DMS153 (cell line): ENCODE measurements around the gene SLC2A1.

Experiments used
- DNase-seq: peaks from one replicate; lab custom pipeline; 2025; lab: John Stamatoyannopoulos, UW

SLC2A1 gene

GRCh38 chr1:42942444-42942843 lies 16.2 kb downstream of the SLC2A1 start:
- DNase-seq, result no peak

- DNase-seq, result no peak
These were observed 16.9 kb downstream of the SLC2A1 start for GRCh38 chr1:42941640-42942330.

DNA sequence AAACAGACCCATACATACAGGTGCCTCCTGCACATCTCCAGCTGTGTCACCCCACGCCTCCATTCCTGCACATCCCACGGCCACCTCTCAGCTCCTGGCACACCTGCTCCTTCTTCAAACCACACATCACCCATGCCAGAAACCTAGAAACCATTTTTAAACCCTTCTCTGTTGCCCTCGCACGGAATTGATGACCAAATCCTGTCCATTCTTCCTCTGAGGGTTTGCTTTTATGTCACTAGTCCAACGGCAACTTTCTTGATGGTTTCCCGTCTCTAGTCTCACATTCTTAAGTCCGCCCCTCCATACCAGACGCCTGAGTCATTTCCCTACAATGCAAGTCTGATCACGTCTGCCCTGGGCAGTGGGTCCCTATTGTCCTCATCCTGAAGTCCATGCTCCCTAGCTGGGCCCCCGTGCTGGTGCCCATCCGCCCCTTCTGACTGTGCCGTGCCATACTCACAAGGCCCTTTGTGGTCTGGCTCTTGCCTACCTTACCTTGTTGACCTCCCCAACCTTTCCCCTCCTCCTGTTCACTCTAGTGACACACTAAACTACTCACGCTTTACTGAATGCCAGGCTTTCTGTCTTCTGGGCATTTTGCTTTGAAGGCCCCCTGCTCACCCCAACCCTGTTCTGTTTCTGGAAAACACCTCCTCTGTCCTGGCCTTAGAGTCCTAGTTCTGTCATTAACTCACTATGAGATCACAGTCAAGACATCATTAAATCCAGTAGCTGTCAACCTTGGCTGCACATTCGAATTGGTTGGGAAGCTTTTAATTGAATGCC lies 17.6 kb downstream of the SLC2A1 start:
- no peak for DNase-seq

DNA sequence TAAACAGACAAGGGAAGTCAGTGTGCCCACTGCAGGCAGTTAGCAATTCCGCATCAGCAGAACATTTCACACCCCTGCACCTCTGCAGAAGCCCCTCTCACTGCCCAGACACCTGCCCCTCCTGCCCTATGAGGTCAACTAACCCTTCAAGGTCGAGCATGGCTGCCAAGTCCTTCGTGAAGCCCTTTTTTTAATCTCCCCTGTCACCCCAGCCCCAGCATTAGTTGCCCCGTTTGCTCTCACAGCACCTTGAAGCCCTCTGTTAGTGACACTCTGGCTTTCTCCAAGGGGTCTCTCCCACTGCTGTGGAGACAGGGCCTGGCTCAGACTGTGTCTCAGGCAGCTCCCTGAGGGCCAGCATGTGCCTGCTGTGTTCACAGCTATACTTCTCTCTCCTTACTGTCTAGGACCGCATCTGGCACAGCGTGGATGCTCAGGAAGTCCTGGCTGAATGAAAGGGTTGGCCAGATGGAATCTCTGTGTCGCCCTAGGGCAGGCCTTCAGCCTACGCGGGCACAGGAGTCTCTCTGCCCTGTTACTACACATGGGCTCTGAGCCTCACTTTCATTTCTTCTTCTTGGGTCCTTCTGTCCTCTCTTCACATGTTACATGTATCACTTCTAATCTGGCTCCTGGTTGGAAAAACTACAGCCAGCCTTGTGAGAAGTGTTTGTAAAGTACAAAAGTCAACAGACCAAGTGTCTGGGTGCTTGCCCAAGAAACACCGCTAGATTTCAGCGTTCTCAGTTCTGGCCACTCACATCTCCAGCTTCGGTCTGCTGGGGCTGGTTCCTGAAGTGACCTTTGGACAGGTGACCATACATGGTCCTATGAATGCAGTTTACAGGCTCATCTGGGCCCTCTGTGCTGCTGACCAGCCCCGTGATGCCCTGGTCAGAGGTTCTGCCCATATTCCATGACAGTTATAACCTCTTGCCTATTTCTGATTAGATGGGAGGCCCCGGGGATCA lies 19.7 kb downstream of the SLC2A1 start:
- no peak for DNase-seq

DNA sequence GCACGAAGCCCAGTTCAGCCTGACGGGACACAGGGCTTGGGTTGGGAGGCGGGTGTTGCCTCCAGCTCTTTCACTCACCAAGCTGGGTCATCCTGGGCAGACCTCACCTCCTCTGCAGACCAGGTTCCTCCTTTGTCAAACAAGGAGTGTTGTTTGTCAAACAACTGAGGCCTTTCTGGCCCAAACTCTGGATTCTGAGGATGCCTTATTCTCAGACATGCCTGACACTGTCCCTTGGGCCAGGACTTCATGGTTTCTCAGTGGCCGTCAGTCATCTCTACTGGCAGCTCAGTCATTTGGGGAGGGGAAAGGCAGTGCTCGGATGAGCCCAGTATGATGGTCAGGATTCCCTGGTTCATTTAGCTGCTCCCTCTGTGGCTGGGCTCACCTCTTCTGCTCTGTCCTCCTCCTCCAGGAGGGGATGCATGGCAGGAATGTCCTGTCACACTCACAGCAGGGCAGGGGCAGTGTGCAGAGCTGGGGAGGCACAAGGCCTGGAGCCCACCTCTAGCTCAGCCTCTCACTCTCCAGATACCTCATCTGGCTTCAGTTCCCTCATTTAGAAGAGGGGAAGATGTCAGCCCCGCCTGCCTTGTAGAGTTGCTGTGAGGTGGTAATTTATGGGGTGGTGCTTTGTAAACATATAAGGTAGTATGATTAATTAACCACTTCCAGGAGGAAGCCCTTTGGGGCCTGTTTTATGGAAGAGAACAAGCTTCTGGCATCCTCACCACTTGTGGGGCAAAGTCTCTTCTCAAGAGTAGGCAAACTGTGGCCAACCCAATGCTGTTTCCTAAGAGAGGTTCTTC lies 20.6 kb downstream of the SLC2A1 start:
- no peak for DNase-seq

DNA sequence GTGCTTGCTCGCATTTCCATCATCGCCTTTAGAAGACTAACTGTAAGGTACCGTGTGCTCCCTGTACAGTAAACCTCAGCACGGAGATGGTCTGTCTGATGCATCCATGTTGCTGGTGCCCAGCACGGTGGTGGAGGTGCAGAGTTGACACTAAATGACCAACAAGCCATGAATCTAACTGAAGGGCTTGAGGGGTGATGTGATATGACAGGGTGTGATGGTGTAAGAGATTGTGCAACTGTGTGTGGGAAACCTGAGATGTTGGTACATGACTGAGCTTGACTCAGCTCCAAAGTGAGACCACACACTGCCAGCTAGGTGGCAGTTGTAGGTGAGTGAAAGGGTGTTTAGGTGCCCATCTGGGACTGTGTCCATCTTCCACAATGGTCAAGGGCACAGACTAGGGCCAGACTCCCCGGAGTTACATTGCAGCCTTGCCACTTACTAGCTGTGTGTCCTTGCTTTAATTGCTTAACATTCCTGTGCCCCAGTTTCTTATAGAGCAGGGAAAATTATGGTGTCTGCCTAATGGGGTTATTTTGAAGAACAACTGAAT lies 21.4 kb downstream of the SLC2A1 start:
- no peak for DNase-seq

GRCh38 chr1:42936309-42937078 lies 22.2 kb downstream of the SLC2A1 start:
- DNase-seq, result no peak

DNA sequence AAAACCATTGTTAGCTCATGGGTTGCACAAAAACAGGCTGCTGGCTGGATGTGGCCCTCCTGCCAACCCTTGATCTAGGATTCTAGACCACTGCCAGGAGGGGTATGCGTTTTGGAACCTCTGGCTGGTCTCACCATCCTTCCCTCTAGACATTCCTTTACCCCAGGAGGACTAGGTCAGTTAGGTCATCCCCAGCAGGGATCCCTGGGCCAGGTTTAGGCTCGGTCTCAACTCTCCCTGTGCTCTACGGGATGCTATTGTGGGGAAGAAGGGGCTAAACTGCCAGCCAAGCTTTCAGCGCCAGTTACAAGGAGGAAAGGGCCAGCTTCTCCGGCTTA lies 22.7 kb downstream of the SLC2A1 start:
- DNase-seq, result no peak

DNA sequence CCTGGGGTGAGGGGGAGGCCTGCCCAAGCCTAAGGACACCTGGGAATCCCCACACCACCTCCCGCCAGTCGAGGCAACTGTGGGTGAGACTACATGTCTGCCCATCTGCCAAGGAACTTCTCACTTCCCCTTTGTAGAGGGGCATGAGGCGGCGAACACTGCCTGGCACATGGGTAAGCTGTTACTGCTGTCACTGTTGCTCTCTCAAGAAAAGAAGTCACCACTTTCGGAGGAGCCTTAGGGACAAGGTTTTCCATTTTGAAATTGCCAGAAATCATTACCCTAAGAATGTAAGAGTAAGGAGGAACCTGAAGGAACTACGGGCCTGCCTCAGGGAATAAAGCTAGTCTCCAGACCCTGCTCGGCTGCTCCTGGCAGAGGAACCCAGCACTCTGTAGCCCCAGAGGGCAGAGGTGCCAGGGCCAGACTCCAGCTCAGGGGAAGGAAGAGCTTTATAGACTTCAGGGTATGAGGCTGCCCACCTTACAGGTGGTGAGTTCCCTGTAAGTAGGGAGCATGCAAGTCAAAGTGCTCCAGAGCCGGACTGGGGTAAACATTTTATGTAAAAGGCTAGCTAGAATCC lies 23.3 kb downstream of the SLC2A1 start:
- DNase-seq, result no peak

- DNase-seq, result no peak
These were observed 23.9 kb downstream of the SLC2A1 start for GRCh38 chr1:42934541-42935312.

GRCh38 chr1:42933610-42934491 lies 24.8 kb downstream of the SLC2A1 start:
- no peak for DNase-seq

DNA sequence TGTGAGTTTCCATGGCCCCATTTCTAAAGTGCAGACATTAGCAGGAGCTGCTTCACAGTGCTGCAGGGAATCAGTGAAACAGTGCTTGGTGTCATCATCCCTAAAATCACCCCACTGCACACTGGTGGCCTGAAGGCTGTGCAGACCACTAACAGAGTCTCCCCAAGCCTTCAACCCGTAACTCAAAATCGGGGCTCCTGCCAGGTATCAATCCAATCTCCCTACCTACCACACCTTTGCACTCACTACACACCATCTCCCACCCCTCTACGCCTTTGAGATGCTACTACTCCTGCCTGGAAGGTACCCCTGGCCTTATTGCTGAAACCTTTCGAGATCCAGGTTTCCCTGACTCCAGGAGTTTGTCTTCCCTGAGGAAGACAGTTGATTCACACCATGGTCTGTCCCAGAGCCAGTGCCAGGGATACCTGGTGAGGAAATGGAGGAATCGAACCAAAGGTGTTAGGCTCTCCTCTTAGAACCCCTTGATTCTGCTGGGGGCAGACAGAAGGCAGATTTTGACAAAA lies 25.5 kb downstream of the SLC2A1 start:
- DNase-seq, result no peak

GRCh38 chr1:42932442-42932941 lies 26.2 kb downstream of the SLC2A1 start:
- DNase-seq, result no peak

GRCh38 chr1:42931911-42932422 lies 26.7 kb downstream of the SLC2A1 start:
- peak; percentile 80 for DNase-seq

DNA sequence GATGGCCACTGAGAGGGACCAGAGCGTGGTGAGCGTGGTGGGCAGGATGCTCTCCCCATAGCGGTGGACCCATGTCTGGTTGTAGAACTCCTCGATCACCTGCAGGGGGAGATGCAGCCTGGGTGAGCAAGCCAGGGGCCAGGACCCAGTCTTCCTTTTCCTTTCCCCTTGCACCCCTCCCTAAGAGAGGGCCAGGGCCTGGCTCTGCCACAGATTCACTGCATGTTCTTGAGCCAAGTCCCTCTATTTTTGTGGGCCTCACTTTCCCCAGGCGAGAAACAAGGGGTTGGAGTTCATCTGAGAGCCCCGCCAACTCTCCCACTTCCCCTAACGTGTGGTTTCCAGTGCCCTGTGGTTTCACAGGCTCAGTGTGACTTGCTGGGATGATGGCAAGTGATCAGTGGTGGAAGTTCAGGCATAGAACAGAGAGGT lies 27.5 kb downstream of the SLC2A1 start:
- no peak for DNase-seq

DNA sequence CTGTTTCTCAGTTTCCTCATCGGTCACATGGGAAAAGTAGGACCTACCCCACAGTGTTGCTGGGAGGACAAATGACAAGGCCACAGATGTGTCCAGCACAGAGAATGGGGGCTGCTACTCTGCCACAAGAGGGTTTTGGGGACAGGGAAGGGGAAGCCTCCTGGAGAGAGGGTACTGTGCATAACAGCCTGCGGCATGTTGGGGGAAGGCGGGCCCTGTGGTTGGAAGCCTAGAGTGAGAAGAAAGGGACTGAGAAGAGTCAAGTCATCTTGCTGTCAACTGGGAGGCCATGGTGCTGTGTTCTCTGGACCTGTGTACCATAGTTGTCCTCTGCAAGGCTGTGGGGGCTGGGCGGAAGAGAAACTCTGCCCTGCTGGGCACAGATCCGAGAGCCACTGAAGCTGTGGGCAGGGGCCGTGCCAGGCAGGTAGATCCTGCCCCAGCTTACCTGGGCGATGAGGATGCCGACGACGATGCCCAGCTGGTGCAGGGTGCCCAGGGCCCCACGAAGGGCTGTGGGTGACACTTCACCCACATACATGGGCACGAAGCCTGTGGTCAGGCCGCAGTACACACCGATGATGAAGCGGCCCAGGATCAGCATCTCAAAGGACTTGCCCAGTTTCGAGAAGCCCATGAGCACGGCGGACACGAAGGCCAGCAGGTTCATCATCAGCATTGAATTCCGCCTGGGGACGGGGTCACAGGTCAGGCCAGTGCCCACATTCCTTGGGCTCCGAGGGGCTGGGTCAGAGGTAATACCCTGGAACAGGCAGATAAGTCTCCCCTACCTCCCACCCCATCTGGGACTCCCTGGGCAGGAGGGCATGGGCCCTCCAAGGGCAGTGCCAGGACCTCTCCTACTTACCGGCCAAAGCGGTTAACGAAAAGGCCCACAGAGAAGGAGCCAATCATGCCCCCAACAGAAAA lies 28.2 kb downstream of the SLC2A1 start:
- no peak for DNase-seq
